Upper lobe of left lung (tissue), 4 donors: ENCODE results near the gene SPTBN1.

ENCODE experiments used
- CTCF ChIP-seq, 6 experiments: fragments of 450-650 bp in 4 of 6; fragments of 200-600 bp in 2 of 6; sonication (generic) in 2 of 6; IDR thresholded peaks; one replicate each; pipeline ENCODE4 v1.5.1; 2016 to 2019; ENCODE audit warnings: antibody characterized with exemption in 6 of 6
- EP300 ChIP-seq, 4 donors: sonication (generic); formaldehyde crosslinking; IDR thresholded peaks; one replicate each; pipeline ENCODE4 v1.5.1; 2017; ENCODE audit warnings: antibody characterized with exemption in 4 of 4, control low read depth in 2 of 4
- POLR2A ChIP-seq, 4 donors: fragments of 450-650 bp; IDR thresholded peaks; one replicate each; pipeline ENCODE4 v1.5.1; 2016 to 2017; ENCODE audit warnings: antibody characterized with exemption in 4 of 4, mild to moderate bottlenecking in 2 of 4
- POLR2AphosphoS5 ChIP-seq, 2 donors: sonication (generic); formaldehyde crosslinking; IDR thresholded peaks; one replicate each; pipeline ENCODE4 v1.5.1; 2017; ENCODE audit warnings: antibody characterized with exemption in 2 of 2

GRCh38 chr2:54423213-54423612, 32.9 kb upstream of the SPTBN1 start:
- TF ChIP-seq CTCF (IDR thresholded peaks at IDR 0.05) (no peak), POLR2A (IDR thresholded peaks at IDR 0.05) (no peak), POLR2AphosphoS5 (IDR thresholded peaks at IDR 0.05) (no peak), EP300 (IDR thresholded peaks at IDR 0.05) (no peak)
